ENCODE data around the gene NADSYN1. TPM values are rescaled to one million over a fixed set of nuclear protein-coding genes. Genes with fewer than 3 reads are reported as not detected.

The NADSYN1 gene
- total and polyA plus RNA-seq, 2 donors (not counting 1 experiment from before 2014, with no cell fraction given) = 22.0 to 81.7 TPM

GRCh38 chr11:71425409-71425808 is 27.6 kb upstream of the NADSYN1 start:
- Histone ChIP-seq H3K9me3 (ENCODE audit: control insufficient read depth, insufficient read depth, low read depth, low read length) (no peaks in the 10 kb centered on the region), H3K79me2 (ENCODE audit: control insufficient read depth, insufficient read depth, low read length) (no peaks in the 10 kb centered on the region), H3K27me3 (ENCODE audit: control insufficient read depth, insufficient read depth, low read length) (peaks cover 9% of the 10 kb centered on the region), H4K20me1 (ENCODE audit: control insufficient read depth, extremely low read depth, insufficient read depth, low read length) (no peaks in the 10 kb centered on the region), H3K9ac (ENCODE audit: insufficient read depth, low read length) (no peak overlapping the region), H3K4me1 (ENCODE audit: control insufficient read depth, extremely low read depth, insufficient read depth, low read length) (no peaks in the 10 kb centered on the region), H3K4me2 (ENCODE audit: extremely low read depth, insufficient read depth, low read length) (no peak overlapping the region), H3K27ac (ENCODE audit: insufficient read depth, low read length) (no peak overlapping the region), H3K36me3 (ENCODE audit: control insufficient read depth, insufficient read depth, low read length) (no peaks in the 10 kb centered on the region), H2AFZ (ENCODE audit: low read length) (no peak overlapping the region), H3K4me3 (replicated peaks in 1 of 4; ENCODE audit: control extremely low read depth in 1 of 4, insufficient read depth in 1 of 4, low read depth in 3 of 4, low read length in 4 of 4) (no peak overlapping the region)
- no peak for TF ChIP-seq CTCF (conservative IDR thresholded peaks at IDR 0.05 in 1 of 2, IDR thresholded peaks at IDR 0.05 in 1 of 2; ENCODE audit: low read depth in 1 of 2, low read length in 2 of 2)
- no peak for TF ChIP-seq EZH2 (IDR thresholded peaks at IDR 0.05; ENCODE audit: low read length, missing control alignments)
- DNase-seq (ENCODE audit: low read depth in 2 of 2) = no peak

- no peak for DNase-seq (ENCODE audit: low read depth in 2 of 2)
- H4K20me1 ChIP-seq (ENCODE audit: control insufficient read depth, extremely low read depth, insufficient read depth, low read length) = no peaks in the 10 kb centered on the region
- H3K27ac ChIP-seq (ENCODE audit: insufficient read depth, low read length) = no peak overlapping the region
- H3K36me3 ChIP-seq (ENCODE audit: control insufficient read depth, insufficient read depth, low read length) = no peaks in the 10 kb centered on the region
- no peak for TF ChIP-seq EZH2 (IDR thresholded peaks at IDR 0.05; ENCODE audit: low read length, missing control alignments)
- TF ChIP-seq CTCF (conservative IDR thresholded peaks at IDR 0.05 in 1 of 2, IDR thresholded peaks at IDR 0.05 in 1 of 2; ENCODE audit: low read depth in 1 of 2, low read length in 2 of 2) = no peak
- H2AFZ ChIP-seq (ENCODE audit: low read length) = no peak overlapping the region
- no peak overlapping the region for H3K9ac ChIP-seq (ENCODE audit: insufficient read depth, low read length)
- H3K9me3 ChIP-seq (ENCODE audit: control insufficient read depth, insufficient read depth, low read depth, low read length) = no peaks in the 10 kb centered on the region
- H3K4me1 ChIP-seq (ENCODE audit: control insufficient read depth, extremely low read depth, insufficient read depth, low read length) = no peaks in the 10 kb centered on the region
- peaks cover 9% of the 10 kb centered on the region for H3K27me3 ChIP-seq (ENCODE audit: control insufficient read depth, insufficient read depth, low read length)
- H3K79me2 ChIP-seq (ENCODE audit: control insufficient read depth, insufficient read depth, low read length) = no peaks in the 10 kb centered on the region
- H3K4me2 ChIP-seq (ENCODE audit: extremely low read depth, insufficient read depth, low read length) = no peak overlapping the region
- no peak overlapping the region for H3K4me3 ChIP-seq (replicated peaks in 1 of 4; ENCODE audit: control extremely low read depth in 1 of 4, insufficient read depth in 1 of 4, low read depth in 3 of 4, low read length in 4 of 4)
Observed at GRCh38 chr11:71425860-71426259, 27.1 kb upstream of the NADSYN1 start.

- Histone ChIP-seq H3K27me3 (ENCODE audit: control insufficient read depth, insufficient read depth, low read length) (peaks cover 9% of the 10 kb centered on the region), H3K9me3 (ENCODE audit: control insufficient read depth, insufficient read depth, low read depth, low read length) (no peaks in the 10 kb centered on the region), H3K4me3 (replicated peaks in 1 of 4; ENCODE audit: control extremely low read depth in 1 of 4, insufficient read depth in 1 of 4, low read depth in 3 of 4, low read length in 4 of 4) (no peak overlapping the region), H3K4me1 (ENCODE audit: control insufficient read depth, extremely low read depth, insufficient read depth, low read length) (no peaks in the 10 kb centered on the region), H3K36me3 (ENCODE audit: control insufficient read depth, insufficient read depth, low read length) (no peaks in the 10 kb centered on the region), H3K27ac (ENCODE audit: insufficient read depth, low read length) (no peak overlapping the region), H3K79me2 (ENCODE audit: control insufficient read depth, insufficient read depth, low read length) (no peaks in the 10 kb centered on the region), H4K20me1 (ENCODE audit: control insufficient read depth, extremely low read depth, insufficient read depth, low read length) (no peaks in the 10 kb centered on the region), H2AFZ (ENCODE audit: low read length) (no peak overlapping the region), H3K9ac (ENCODE audit: insufficient read depth, low read length) (no peak overlapping the region), H3K4me2 (ENCODE audit: extremely low read depth, insufficient read depth, low read length) (no peak overlapping the region)
- no peak for DNase-seq (ENCODE audit: low read depth in 2 of 2)
- TF ChIP-seq CTCF (conservative IDR thresholded peaks at IDR 0.05 in 1 of 2, IDR thresholded peaks at IDR 0.05 in 1 of 2; ENCODE audit: low read depth in 1 of 2, low read length in 2 of 2) (no peak), EZH2 (IDR thresholded peaks at IDR 0.05; ENCODE audit: low read length, missing control alignments) (no peak)
Observed at GRCh38 chr11:71426413-71426812, 26.6 kb upstream of the NADSYN1 start.

Measured in fibroblast of lung (primary cell).